Measurements from ENCODE around the gene RAB40B. TPM values are rescaled to one million over a fixed set of nuclear protein-coding genes. Genes with fewer than 3 reads are reported as not detected.
"Not testable (repeated sequence)": the region's sequence is repeated elsewhere in the genome, so short reads cannot be mapped to it uniquely, and the experiment has no call there.

RAB40B gene, protein sequence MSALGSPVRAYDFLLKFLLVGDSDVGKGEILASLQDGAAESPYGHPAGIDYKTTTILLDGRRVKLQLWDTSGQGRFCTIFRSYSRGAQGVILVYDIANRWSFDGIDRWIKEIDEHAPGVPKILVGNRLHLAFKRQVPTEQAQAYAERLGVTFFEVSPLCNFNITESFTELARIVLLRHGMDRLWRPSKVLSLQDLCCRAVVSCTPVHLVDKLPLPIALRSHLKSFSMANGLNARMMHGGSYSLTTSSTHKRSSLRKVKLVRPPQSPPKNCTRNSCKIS
- 1 to 10 TPM; 3.7 to 7.3 (median 4.0) TPM for total RNA-seq
- total RNA-seq (2013): 3.1 TPM

GRCh38 chr17:82698065-82698973 lies at the start of gene RAB40B:
Gene RAB40B, minus strand, starts transcription at chr17:82698698. Its CDS starts 102 bp downstream, at chr17:82698596.
- H3K36me3 ChIP-seq (ENCODE audit: control insufficient read depth, insufficient read depth, low read length): no peaks in the 10 kb centered on the region
- Mint-ChIP-seq H3K4me3 (peak within 1 kb of the TSS; percentile 90), H3K27ac (peak within 1 kb of the TSS in 1 of 2 donors; percentile 59), H3K27me3 (ENCODE audit: low read depth in 2 of 2) (no peaks in the 10 kb centered on the region), H3K36me3 (no peaks in the 10 kb centered on the region), H3K4me1 (peaks cover 0 to 5% of the 10 kb centered on the region in 2 donors), H3K9me3 (no peaks in the 10 kb centered on the region)
- DNase-seq: peak; percentile 98 to 99
- no peak within 1 kb of the TSS for H3K27ac ChIP-seq (ENCODE audit: low read length)
- ATAC-seq: peak; percentile 96 to 100 (median 96)
- peaks cover 18% of the 10 kb centered on the region for H3K4me1 ChIP-seq (ENCODE audit: control insufficient read depth, insufficient read depth, low read length)
- peaks cover 8% of the 10 kb centered on the region for H3K27me3 ChIP-seq (ENCODE audit: control insufficient read depth, insufficient read depth, low read length)
- under 1% methylated on average over 111 of the region's 112 CpGs for WGBS (ENCODE audit: insufficient coverage)
- intact Hi-C loops (cut with micrococcal nuclease): no loop called here
- peaks cover 7% of the 10 kb centered on the region for H3K9me3 ChIP-seq (ENCODE audit: control insufficient read depth, insufficient read depth, low read length)
- TF ChIP-seq, protein P1, sequence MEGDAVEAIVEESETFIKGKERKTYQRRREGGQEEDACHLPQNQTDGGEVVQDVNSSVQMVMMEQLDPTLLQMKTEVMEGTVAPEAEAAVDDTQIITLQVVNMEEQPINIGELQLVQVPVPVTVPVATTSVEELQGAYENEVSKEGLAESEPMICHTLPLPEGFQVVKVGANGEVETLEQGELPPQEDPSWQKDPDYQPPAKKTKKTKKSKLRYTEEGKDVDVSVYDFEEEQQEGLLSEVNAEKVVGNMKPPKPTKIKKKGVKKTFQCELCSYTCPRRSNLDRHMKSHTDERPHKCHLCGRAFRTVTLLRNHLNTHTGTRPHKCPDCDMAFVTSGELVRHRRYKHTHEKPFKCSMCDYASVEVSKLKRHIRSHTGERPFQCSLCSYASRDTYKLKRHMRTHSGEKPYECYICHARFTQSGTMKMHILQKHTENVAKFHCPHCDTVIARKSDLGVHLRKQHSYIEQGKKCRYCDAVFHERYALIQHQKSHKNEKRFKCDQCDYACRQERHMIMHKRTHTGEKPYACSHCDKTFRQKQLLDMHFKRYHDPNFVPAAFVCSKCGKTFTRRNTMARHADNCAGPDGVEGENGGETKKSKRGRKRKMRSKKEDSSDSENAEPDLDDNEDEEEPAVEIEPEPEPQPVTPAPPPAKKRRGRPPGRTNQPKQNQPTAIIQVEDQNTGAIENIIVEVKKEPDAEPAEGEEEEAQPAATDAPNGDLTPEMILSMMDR (IDR thresholded peaks at IDR 0.05): no peak
- H3K4me3 ChIP-seq (ENCODE audit: low read length): peak within 1 kb of the TSS; percentile 43

DNA sequence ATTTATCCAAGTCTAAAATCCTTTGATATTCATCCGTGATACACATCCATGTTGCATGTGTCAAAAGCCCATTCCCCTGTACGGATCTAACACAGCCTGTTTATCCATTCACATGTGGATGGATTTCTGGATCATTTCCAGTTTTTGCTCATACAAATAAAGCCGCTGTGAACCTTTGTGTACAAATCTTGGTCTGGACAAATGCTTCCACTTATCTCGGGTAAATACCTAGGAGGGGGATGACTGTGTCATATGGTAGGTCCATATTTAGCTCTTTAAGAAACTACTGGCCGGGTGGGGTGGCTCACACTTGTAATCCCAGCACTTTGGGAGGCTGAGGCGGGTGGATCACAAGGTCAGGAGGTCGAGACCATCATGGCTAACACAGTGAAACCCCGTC lies 47.0 kb upstream of the RAB40B start:
- peaks cover 4% of the 10 kb centered on the region for H3K4me1 ChIP-seq (ENCODE audit: control insufficient read depth, insufficient read depth, low read length)
- no peaks in the 10 kb centered on the region for H3K9me3 ChIP-seq (ENCODE audit: control insufficient read depth, insufficient read depth, low read length)
- ATAC-seq (no peak), DNase-seq (no peak)
- H3K27ac Mint-ChIP-seq: no peak overlapping the region
- H3K9me3 Mint-ChIP-seq: no peaks in the 10 kb centered on the region
- no peaks in the 10 kb centered on the region for H3K27me3 Mint-ChIP-seq (ENCODE audit: low read depth in 2 of 2)
- TF ChIP-seq, protein P1 (IDR thresholded peaks at IDR 0.05): no peak
- no peaks in the 10 kb centered on the region for H3K4me1 Mint-ChIP-seq
- intact Hi-C loops (cut with micrococcal nuclease): no loop called here
- no peak overlapping the region for H3K4me3 Mint-ChIP-seq
- WGBS (ENCODE audit: insufficient coverage): 91% methylated on average over 8 of the region's 8 CpGs
- no peaks in the 10 kb centered on the region for H3K27me3 ChIP-seq (ENCODE audit: control insufficient read depth, insufficient read depth, low read length)
- no peak overlapping the region for H3K4me3 ChIP-seq (ENCODE audit: low read length)
- H3K27ac ChIP-seq (ENCODE audit: low read length): no peak overlapping the region
- peaks cover 10% of the 10 kb centered on the region for H3K36me3 Mint-ChIP-seq
- no peaks in the 10 kb centered on the region for H3K36me3 ChIP-seq (ENCODE audit: control insufficient read depth, insufficient read depth, low read length)

- H3K4me3 ChIP-seq (ENCODE audit: low read length); H3K9me3 ChIP-seq (ENCODE audit: control insufficient read depth, insufficient read depth, low read length); H3K9me3 Mint-ChIP-seq; H3K4me3 Mint-ChIP-seq; H3K27me3 ChIP-seq (ENCODE audit: control insufficient read depth, insufficient read depth, low read length); H3K27ac ChIP-seq (ENCODE audit: low read length); H3K4me1 ChIP-seq (ENCODE audit: control insufficient read depth, insufficient read depth, low read length); DNase-seq; H3K4me1 Mint-ChIP-seq; H3K27ac Mint-ChIP-seq; intact Hi-C loops (cut with micrococcal nuclease); H3K27me3 Mint-ChIP-seq (ENCODE audit: low read depth in 2 of 2); ATAC-seq; H3K36me3 Mint-ChIP-seq; H3K36me3 ChIP-seq (ENCODE audit: control insufficient read depth, insufficient read depth, low read length): not testable (repeated sequence)
- WGBS (ENCODE audit: insufficient coverage): 89% methylated on average over 3 of the region's 7 CpGs
Measured at GRCh38 chr17:82744736-82745135, 46.2 kb upstream of the RAB40B start.
